Effector memory CD4-positive, alpha-beta T cell (primary cell): ENCODE results near the gene CADPS.

Source experiments
- DNase-seq, 3 donors: peaks; one replicate each; pipeline ENCODE4 v3.0.0-alpha.2; 2020
- H3K27ac ChIP-seq: 2 replicates; pipeline ENCODE4 v1.7.0; 2013; ENCODE audit warnings: mild to moderate bottlenecking, low read length, moderate library complexity; ENCODE audit not compliant: insufficient read depth, poor library complexity, severe bottlenecking
- H3K27me3 ChIP-seq: replicated peaks from 2 replicates; pipeline ENCODE4 v1.7.0; 2013; ENCODE audit warnings: mild to moderate bottlenecking, low read length; ENCODE audit not compliant: insufficient read depth, control insufficient read depth, poor library complexity, severe bottlenecking
- H3K36me3 ChIP-seq: 2 replicates; pipeline ENCODE4 v1.7.0; 2013; ENCODE audit warnings: mild to moderate bottlenecking, low read length, moderate library complexity; ENCODE audit not compliant: control insufficient read depth, insufficient read depth
- H3K4me1 ChIP-seq: 2 replicates; pipeline ENCODE4 v1.7.0; 2013; ENCODE audit warnings: low read length, mild to moderate bottlenecking; ENCODE audit not compliant: control insufficient read depth, insufficient read depth, poor library complexity, severe bottlenecking
- H3K4me3 ChIP-seq: 2 replicates; pipeline ENCODE4 v1.7.0; 2013; ENCODE audit warnings: low read length, low read depth, mild to moderate bottlenecking; ENCODE audit not compliant: insufficient read depth, poor library complexity, severe bottlenecking
- H3K9me3 ChIP-seq: 2 replicates; pipeline ENCODE4 v1.7.0; 2013; ENCODE audit warnings: mild to moderate bottlenecking, low read length, moderate library complexity; ENCODE audit not compliant: control insufficient read depth

Gene CADPS

DNA sequence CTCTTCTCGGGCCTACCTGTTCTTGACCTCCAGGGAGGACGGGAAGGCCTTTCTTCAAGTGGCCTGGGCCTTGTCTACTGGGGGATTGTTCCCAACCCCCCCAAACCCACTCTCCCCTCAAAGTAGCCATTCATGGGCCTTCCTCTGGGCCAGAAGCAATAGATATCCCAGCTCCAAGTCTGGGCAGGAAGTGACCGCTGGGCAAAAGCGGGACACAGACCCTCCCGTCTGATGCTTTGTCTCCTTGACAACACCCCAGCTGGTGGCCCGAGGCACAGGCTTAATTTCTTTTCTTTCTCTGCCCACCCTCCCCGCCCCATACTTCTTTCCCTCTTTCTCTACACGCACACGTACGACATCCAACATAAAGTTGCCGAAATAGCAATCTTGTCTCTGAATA lies 460.4 kb downstream of the CADPS start:
- H3K4me3 ChIP-seq = no peak overlapping the region
- H3K4me1 ChIP-seq = no peaks in the 10 kb centered on the region
- H3K9me3 ChIP-seq = no peaks in the 10 kb centered on the region
- no peak for DNase-seq
- H3K27me3 ChIP-seq = no peaks in the 10 kb centered on the region
- no peak overlapping the region for H3K27ac ChIP-seq
- no peaks in the 10 kb centered on the region for H3K36me3 ChIP-seq

- no peaks in the 10 kb centered on the region for H3K9me3 ChIP-seq
- H3K4me3 ChIP-seq = no peak overlapping the region
- DNase-seq = no peak
- no peaks in the 10 kb centered on the region for H3K27me3 ChIP-seq
- H3K36me3 ChIP-seq = no peaks in the 10 kb centered on the region
- no peak overlapping the region for H3K27ac ChIP-seq
- H3K4me1 ChIP-seq = no peaks in the 10 kb centered on the region
Measured at GRCh38 chr3:62413687-62414086, 461.5 kb downstream of the CADPS start.

DNA sequence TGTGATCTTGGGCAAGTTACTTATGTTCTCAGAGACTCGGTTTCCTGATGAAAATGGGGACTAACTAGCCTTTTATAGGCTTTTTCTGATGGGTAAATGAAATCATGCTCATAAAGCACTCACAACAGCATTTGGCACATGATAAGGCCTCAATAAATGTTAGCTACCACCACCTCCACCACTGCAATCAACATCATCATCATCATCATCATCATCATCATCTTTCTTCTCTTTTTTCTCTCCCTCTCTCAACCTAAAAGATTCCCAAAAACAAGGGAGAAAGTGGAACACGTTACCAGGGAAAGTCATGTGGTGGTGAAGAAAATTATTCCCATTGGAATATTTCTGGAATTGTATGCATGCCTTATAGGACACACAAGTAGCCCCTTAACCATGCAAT lies 468.3 kb downstream of the CADPS start:
- Histone ChIP-seq H3K27me3 (no peaks in the 10 kb centered on the region), H3K4me3 (no peak overlapping the region), H3K36me3 (no peaks in the 10 kb centered on the region), H3K4me1 (no peaks in the 10 kb centered on the region), H3K9me3 (no peaks in the 10 kb centered on the region), H3K27ac (no peak overlapping the region)
- no peak for DNase-seq

- no peak overlapping the region for H3K4me3 ChIP-seq
- H3K27me3 ChIP-seq = no peaks in the 10 kb centered on the region
- no peak for DNase-seq
- no peaks in the 10 kb centered on the region for H3K36me3 ChIP-seq
- H3K9me3 ChIP-seq = no peaks in the 10 kb centered on the region
- no peak overlapping the region for H3K27ac ChIP-seq
- no peaks in the 10 kb centered on the region for H3K4me1 ChIP-seq
Measured at GRCh38 chr3:62405566-62405965, 469.6 kb downstream of the CADPS start.

DNA sequence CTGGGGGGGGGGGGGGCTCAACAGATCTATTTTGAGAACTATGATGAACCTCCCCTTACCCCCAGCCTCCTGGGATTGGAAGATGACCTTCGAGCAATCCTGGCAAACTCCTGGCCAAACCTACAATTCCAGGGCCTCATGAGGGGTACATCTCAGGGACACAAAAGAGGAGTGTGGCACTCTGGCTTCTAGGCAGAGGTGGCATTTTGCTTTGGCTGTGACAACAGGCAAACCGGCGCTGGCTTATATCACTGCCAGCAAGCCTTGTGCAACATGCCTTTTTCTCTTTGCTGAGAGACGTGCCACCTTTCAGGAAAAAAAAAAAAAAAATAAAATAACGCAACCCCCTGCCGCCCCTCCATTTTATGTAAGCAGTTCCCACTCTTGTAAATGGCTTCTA lies 470.1 kb downstream of the CADPS start:
- no peaks in the 10 kb centered on the region for H3K36me3 ChIP-seq
- no peaks in the 10 kb centered on the region for H3K27me3 ChIP-seq
- H3K27ac ChIP-seq = no peak overlapping the region
- no peaks in the 10 kb centered on the region for H3K4me1 ChIP-seq
- H3K9me3 ChIP-seq = no peaks in the 10 kb centered on the region
- no peak overlapping the region for H3K4me3 ChIP-seq
- no peak for DNase-seq

DNA sequence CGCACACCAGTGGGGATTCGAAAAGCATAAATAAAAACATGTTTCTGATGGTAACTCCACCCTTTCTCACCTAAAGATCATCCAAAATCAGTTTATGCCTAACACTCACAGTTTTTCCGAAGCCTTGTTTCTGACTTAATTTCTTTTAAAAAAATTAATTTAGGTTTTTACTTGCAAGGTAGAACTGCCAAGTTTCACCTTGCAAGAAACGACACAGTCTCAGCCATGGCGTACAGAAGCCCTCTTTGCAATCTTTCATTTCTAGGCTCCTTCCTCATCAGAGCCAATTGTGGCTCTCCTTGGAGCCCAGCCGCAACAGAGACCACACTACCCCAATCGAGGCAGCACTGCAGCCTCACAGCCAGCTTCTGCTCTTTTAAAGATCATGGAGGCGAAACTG lies 470.9 kb downstream of the CADPS start:
- Histone ChIP-seq H3K4me1 (no peaks in the 10 kb centered on the region), H3K9me3 (no peaks in the 10 kb centered on the region), H3K27me3 (no peaks in the 10 kb centered on the region), H3K27ac (no peak overlapping the region), H3K4me3 (no peak overlapping the region), H3K36me3 (no peaks in the 10 kb centered on the region)
- DNase-seq = no peak

- no peak for DNase-seq
- Histone ChIP-seq H3K36me3 (no peaks in the 10 kb centered on the region), H3K27me3 (no peaks in the 10 kb centered on the region)
Measured at GRCh38 chr3:62403765-62404164, 471.5 kb downstream of the CADPS start.

DNA sequence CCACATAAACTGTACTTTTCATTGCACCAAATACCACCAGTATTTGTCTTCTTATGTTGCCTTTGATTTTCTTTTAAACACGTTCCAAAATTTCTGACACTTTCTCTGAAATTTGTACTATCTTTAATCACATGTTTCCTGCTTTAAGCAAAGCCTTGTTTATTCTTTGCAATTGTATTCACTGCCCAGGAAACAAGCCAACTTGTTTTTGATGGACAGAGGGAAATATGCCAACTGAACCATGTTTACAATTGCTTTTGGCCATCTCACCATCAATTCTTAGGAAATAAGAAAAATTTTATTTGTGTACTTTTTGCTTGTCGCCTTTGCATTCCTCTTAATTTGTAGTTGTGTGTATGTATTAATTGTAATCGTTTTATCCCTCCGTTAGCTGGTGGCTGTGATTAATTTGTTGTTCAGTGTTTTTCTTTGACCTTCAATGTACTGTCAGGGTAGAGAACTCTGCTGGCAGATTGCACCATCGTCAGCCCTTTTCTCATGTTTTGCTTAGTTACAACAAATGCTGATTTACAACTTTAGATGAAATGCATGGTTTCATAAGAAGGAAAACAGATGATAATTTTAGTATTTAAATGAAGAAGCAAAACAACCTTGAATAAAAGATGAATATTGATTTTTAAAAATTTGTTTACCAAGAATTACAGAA lies 482.5 kb downstream of the CADPS start:
- H3K36me3 ChIP-seq = no peaks in the 10 kb centered on the region
- no peaks in the 10 kb centered on the region for H3K9me3 ChIP-seq
- DNase-seq = no peak
- H3K4me3 ChIP-seq = no peak overlapping the region
- H3K27me3 ChIP-seq = no peaks in the 10 kb centered on the region
- no peak overlapping the region for H3K27ac ChIP-seq
- no peaks in the 10 kb centered on the region for H3K4me1 ChIP-seq

More at GRCh38 chr3:62403765-62404164, 471.5 kb downstream of the CADPS start:
- Histone ChIP-seq H3K9me3 (no peaks in the 10 kb centered on the region), H3K4me3 (no peak overlapping the region), H3K4me1 (no peaks in the 10 kb centered on the region), H3K27ac (no peak overlapping the region)

GRCh38 chr3:62387251-62387650 lies 488.0 kb downstream of the CADPS start:
- Histone ChIP-seq H3K27ac (no peak overlapping the region), H3K9me3 (no peaks in the 10 kb centered on the region), H3K4me3 (no peak overlapping the region), H3K36me3 (no peaks in the 10 kb centered on the region), H3K27me3 (no peaks in the 10 kb centered on the region), H3K4me1 (no peaks in the 10 kb centered on the region)
- no peak for DNase-seq

DNA sequence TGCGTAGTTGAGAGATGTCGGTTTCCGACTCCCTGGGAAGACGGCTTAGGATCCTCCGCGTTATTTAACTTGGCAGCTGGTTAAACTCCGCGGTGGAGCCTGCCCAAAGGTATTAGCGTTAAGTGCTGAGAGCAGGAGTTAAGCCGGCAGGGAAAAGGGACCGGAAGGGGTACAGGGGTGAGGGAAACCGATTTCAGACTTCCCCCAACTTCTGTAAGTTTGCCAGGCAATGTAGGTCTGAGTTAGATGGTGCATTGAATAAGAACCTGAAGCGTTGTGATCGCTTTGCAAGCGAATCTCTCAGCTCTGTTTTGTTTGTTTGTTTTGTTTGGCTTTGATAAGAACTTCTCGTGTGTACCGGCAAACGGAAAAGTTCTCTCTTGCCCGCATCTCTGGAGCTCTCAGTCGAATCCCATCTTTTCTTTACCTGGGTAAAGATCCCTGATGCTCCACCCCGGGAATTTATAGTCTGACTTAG lies 495.9 kb downstream of the CADPS start:
- peaks cover 9% of the 10 kb centered on the region for H3K27me3 ChIP-seq

More for the DNA sequence above, 495.9 kb downstream of the CADPS start:
- Histone ChIP-seq H3K27ac (no peak overlapping the region), H3K36me3 (no peaks in the 10 kb centered on the region), H3K4me1 (no peaks in the 10 kb centered on the region), H3K9me3 (no peaks in the 10 kb centered on the region), H3K4me3 (no peak overlapping the region)
- DNase-seq = no peak
